ENCODE data around the gene AQP12B. TPM values are rescaled to one million over a fixed set of nuclear protein-coding genes. Genes with fewer than 3 reads are reported as not detected.

AQP12B gene
- total and polyA plus RNA-seq, 2 donors, result under 0.01 to 0.11 TPM

GRCh38 chr2:240636563-240637115, 46.0 kb downstream of the AQP12B start:
- DNase-seq (ENCODE audit: low read depth in 6 of 9, low spot score in 9 of 9), result no peak
- WGBS, result 95% methylated on average over 11 of the region's 11 CpGs
- H3K9me3 ChIP-seq (ENCODE audit: control insufficient read depth in 2 of 2, insufficient read depth in 1 of 2, low read length in 1 of 2), result peaks cover 2 to 40% of the 10 kb centered on the region in 2 donors
- no peak overlapping the region for H3K4me3 ChIP-seq (ENCODE audit: low read length in 2 of 2)
- no peak overlapping the region for H3K27ac ChIP-seq (ENCODE audit: low read depth in 1 of 2, low read length in 1 of 2)
- H3K36me3 ChIP-seq (ENCODE audit: control insufficient read depth in 2 of 2, insufficient read depth in 2 of 2, low read length in 1 of 2), result no peaks in the 10 kb centered on the region
- no peaks in the 10 kb centered on the region for H3K4me1 ChIP-seq (ENCODE audit: control insufficient read depth in 2 of 2, insufficient read depth in 2 of 2, low read length in 2 of 2)
- no peaks in the 10 kb centered on the region for H3K27me3 ChIP-seq (ENCODE audit: control insufficient read depth in 2 of 2, insufficient read depth in 1 of 2, low read length in 1 of 2)

DNA sequence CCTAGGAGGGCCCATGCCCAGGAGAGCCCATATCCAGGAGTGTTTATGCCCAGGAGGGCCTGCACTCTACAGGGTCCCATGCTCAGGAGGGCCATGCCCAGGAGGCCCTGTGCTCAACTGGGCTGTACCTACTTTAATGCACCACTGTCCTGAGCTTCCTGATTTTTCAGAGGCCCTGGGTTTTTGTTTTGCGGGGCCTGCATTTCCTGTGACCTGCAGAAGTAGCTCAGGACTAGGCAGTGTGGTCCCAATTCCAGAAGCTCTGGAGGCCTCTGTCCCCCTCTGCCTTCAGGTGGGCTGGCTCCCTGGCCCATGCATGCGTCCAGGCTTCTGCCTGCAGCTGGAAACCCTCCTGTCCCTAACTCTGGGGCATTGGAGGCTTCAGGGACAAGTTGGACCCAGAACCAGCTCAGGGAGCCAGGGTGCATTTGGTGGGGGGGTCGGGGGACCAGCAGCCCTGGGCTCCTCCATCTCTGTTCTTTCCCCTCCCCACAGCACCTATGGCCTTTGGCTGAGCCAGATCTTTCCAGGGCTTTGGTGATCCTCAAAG, 46.6 kb downstream of the AQP12B start:
- DNase-seq (ENCODE audit: low read depth in 6 of 9, low spot score in 9 of 9), result no peak
- WGBS, result 92% methylated on average over 3 of the region's 3 CpGs
- Histone ChIP-seq H3K27ac (ENCODE audit: low read depth in 1 of 2, low read length in 1 of 2) (no peak overlapping the region), H3K4me1 (ENCODE audit: control insufficient read depth in 2 of 2, insufficient read depth in 2 of 2, low read length in 2 of 2) (no peaks in the 10 kb centered on the region), H3K4me3 (ENCODE audit: low read length in 2 of 2) (no peak overlapping the region), H3K36me3 (ENCODE audit: control insufficient read depth in 2 of 2, insufficient read depth in 2 of 2, low read length in 1 of 2) (no peaks in the 10 kb centered on the region), H3K9me3 (ENCODE audit: control insufficient read depth in 2 of 2, insufficient read depth in 1 of 2, low read length in 1 of 2) (peaks cover 2 to 42% of the 10 kb centered on the region in 2 donors), H3K27me3 (ENCODE audit: control insufficient read depth in 2 of 2, insufficient read depth in 1 of 2, low read length in 1 of 2) (no peaks in the 10 kb centered on the region)

DNA sequence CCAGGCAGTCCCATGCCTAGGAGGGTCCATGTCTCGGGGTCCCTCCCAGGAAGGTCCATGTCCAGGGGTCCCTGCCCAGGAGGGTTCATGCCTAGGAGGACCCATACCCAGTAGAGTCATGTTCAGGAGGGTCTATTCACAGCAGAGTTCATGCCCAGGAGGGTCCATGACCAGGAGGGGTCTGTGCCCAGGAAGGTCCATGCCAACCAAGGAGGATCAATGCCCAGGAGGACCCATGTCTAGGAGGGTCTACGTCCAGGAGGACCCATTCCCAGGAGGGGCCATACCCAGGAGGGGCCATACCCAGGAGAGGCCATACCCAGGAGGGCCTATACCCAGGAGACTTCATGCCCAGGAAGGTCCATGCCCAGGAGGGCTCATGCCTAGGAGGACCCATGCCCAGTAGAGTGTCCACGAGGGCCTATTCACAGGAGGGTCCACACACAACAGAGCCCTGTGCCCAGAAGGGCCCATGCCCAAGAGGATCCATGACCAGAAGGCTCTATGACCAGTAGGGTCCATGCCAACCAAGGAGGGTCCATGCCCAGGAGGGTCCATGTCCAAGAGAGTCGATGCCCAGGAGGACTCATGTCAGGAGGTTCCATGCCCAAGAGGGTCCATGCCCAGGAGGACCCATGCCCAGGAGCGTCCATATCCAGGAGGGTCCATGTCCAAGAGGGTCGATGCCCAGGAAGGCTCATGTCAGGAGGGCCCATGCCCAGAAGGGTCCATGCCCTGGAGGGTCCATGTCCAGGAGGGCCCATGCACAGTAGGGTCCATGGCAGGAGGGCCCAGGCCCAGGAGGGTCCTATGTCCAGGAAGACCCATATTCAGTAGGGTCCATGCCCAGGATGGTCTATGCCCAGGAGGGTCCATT, 47.3 kb downstream of the AQP12B start:
- DNase-seq (ENCODE audit: low read depth in 6 of 9, low spot score in 9 of 9), result no peak
- no peaks in the 10 kb centered on the region for H3K36me3 ChIP-seq (ENCODE audit: control insufficient read depth in 2 of 2, insufficient read depth in 2 of 2, low read length in 1 of 2)
- no peak overlapping the region for H3K4me3 ChIP-seq (ENCODE audit: low read length in 2 of 2)
- H3K27ac ChIP-seq (ENCODE audit: low read depth in 1 of 2, low read length in 1 of 2), result no peak overlapping the region
- no peaks in the 10 kb centered on the region for H3K27me3 ChIP-seq (ENCODE audit: control insufficient read depth in 2 of 2, insufficient read depth in 1 of 2, low read length in 1 of 2)
- H3K9me3 ChIP-seq (ENCODE audit: control insufficient read depth in 2 of 2, insufficient read depth in 1 of 2, low read length in 1 of 2), result peaks cover 2 to 42% of the 10 kb centered on the region in 2 donors
- H3K4me1 ChIP-seq (ENCODE audit: control insufficient read depth in 2 of 2, insufficient read depth in 2 of 2, low read length in 2 of 2), result no peaks in the 10 kb centered on the region
- WGBS, result 92% methylated on average over 6 of the region's 6 CpGs

- Histone ChIP-seq H3K27me3 (ENCODE audit: control insufficient read depth in 2 of 2, insufficient read depth in 1 of 2, low read length in 1 of 2) (no peaks in the 10 kb centered on the region), H3K27ac (ENCODE audit: low read depth in 1 of 2, low read length in 1 of 2) (no peak overlapping the region), H3K4me1 (ENCODE audit: control insufficient read depth in 2 of 2, insufficient read depth in 2 of 2, low read length in 2 of 2) (peaks cover 0 to 5% of the 10 kb centered on the region in 2 donors), H3K4me3 (ENCODE audit: low read length in 2 of 2) (no peak overlapping the region), H3K9me3 (ENCODE audit: control insufficient read depth in 2 of 2, insufficient read depth in 1 of 2, low read length in 1 of 2) (peaks cover 2 to 36% of the 10 kb centered on the region in 2 donors), H3K36me3 (ENCODE audit: control insufficient read depth in 2 of 2, insufficient read depth in 2 of 2, low read length in 1 of 2) (no peaks in the 10 kb centered on the region)
- DNase-seq (ENCODE audit: low read depth in 6 of 9, low spot score in 9 of 9), result no peak
- WGBS, result 100% methylated on average over 1 of the region's 1 CpG
Measured at GRCh38 chr2:240632306-240632721, 50.4 kb downstream of the AQP12B start.

GRCh38 chr2:240631548-240632305, 51.0 kb downstream of the AQP12B start:
- Histone ChIP-seq H3K9me3 (ENCODE audit: control insufficient read depth in 2 of 2, insufficient read depth in 1 of 2, low read length in 1 of 2) (peaks cover 2 to 36% of the 10 kb centered on the region in 2 donors), H3K36me3 (ENCODE audit: control insufficient read depth in 2 of 2, insufficient read depth in 2 of 2, low read length in 1 of 2) (no peaks in the 10 kb centered on the region), H3K4me3 (ENCODE audit: low read length in 2 of 2) (no peak overlapping the region), H3K27ac (ENCODE audit: low read depth in 1 of 2, low read length in 1 of 2) (no peak overlapping the region), H3K4me1 (ENCODE audit: control insufficient read depth in 2 of 2, insufficient read depth in 2 of 2, low read length in 2 of 2) (peaks cover 0 to 11% of the 10 kb centered on the region in 2 donors), H3K27me3 (ENCODE audit: control insufficient read depth in 2 of 2, insufficient read depth in 1 of 2, low read length in 1 of 2) (no peaks in the 10 kb centered on the region)
- 98% methylated on average over 11 of the region's 11 CpGs for WGBS
- DNase-seq (ENCODE audit: low read depth in 6 of 9, low spot score in 9 of 9), result no peak

DNA sequence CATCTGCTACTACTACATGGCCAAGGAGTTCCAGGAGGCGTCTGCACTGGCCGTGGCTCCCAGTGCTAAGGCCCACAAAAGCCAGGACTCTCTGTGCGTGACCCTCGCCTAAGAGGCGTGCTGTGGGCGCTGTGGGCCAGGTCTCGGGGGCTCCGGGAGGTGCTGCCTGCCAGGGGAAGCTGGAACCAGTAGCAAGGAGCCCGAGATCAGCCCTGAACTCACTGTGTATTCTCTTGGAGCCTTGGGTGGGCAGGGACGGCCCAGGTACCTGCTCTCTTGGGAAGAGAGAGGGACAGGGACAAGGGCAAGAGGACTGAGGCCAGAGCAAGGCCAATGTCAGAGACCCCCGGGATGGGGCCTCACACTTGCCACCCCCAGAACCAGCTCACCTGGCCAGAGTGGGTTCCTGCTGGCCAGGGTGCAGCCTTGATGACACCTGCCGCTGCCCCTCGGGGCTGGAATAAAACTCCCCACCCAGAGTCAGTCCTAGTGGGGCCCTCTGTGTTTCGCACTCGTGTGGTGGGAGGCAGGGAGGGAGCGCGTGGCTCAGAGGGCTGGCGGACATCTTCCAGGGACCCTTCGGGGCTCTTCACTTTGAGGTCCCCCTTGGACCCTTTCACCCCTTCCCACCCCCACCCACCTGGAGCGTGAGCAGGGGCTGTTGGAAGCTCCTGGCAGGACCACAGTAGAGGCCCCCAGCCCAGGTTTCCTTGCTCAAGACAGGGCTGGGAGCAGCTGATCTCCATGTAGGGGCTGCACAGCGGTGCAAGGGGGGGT, 51.7 kb downstream of the AQP12B start:
- Histone ChIP-seq H3K4me1 (ENCODE audit: control insufficient read depth in 2 of 2, insufficient read depth in 2 of 2, low read length in 2 of 2) (peaks cover 0 to 17% of the 10 kb centered on the region in 2 donors), H3K4me3 (ENCODE audit: low read length in 2 of 2) (no peak overlapping the region), H3K36me3 (ENCODE audit: control insufficient read depth in 2 of 2, insufficient read depth in 2 of 2, low read length in 1 of 2) (no peaks in the 10 kb centered on the region), H3K27me3 (ENCODE audit: control insufficient read depth in 2 of 2, insufficient read depth in 1 of 2, low read length in 1 of 2) (no peaks in the 10 kb centered on the region), H3K27ac (ENCODE audit: low read depth in 1 of 2, low read length in 1 of 2) (no peak overlapping the region), H3K9me3 (ENCODE audit: control insufficient read depth in 2 of 2, insufficient read depth in 1 of 2, low read length in 1 of 2) (peaks cover 2 to 34% of the 10 kb centered on the region in 2 donors)
- no peak for DNase-seq (ENCODE audit: low read depth in 6 of 9, low spot score in 9 of 9)
- 98% methylated on average over 21 of the region's 21 CpGs for WGBS

DNA sequence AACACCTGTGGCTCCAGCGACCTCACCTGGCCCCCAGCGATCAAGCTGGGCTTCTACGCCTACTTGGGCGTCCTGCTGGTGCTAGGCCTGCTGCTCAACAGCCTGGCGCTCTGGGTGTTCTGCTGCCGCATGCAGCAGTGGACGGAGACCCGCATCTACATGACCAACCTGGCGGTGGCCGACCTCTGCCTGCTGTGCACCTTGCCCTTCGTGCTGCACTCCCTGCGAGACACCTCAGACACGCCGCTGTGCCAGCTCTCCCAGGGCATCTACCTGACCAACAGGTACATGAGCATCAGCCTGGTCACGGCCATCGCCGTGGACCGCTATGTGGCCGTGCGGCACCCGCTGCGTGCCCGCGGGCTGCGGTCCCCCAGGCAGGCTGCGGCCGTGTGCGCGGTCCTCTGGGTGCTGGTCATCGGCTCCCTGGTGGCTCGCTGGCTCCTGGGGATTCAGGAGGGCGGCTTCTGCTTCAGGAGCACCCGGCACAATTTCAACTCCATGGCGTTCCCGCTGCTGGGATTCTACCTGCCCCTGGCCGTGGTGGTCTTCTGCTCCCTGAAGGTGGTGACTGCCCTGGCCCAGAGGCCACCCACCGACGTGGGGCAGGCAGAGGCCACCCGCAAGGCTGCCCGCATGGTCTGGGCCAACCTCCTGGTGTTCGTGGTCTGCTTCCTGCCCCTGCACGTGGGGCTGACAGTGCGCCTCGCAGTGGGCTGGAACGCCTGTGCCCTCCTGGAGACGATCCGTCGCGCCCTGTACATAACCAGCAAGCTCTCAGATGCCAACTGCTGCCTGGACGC, 52.5 kb downstream of the AQP12B start:
- Histone ChIP-seq H3K9me3 (ENCODE audit: control insufficient read depth in 2 of 2, insufficient read depth in 1 of 2, low read length in 1 of 2) (peaks cover 2 to 26% of the 10 kb centered on the region in 2 donors), H3K4me1 (ENCODE audit: control insufficient read depth in 2 of 2, insufficient read depth in 2 of 2, low read length in 2 of 2) (peaks cover 0 to 20% of the 10 kb centered on the region in 2 donors), H3K27ac (ENCODE audit: low read depth in 1 of 2, low read length in 1 of 2) (no peak overlapping the region), H3K27me3 (ENCODE audit: control insufficient read depth in 2 of 2, insufficient read depth in 1 of 2, low read length in 1 of 2) (no peaks in the 10 kb centered on the region), H3K4me3 (ENCODE audit: low read length in 2 of 2) (no peak overlapping the region), H3K36me3 (ENCODE audit: control insufficient read depth in 2 of 2, insufficient read depth in 2 of 2, low read length in 1 of 2) (no peaks in the 10 kb centered on the region)
- 96% methylated on average over 50 of the region's 50 CpGs for WGBS
- no peak for DNase-seq (ENCODE audit: low read depth in 6 of 9, low spot score in 9 of 9)

- 96% methylated on average over 5 of the region's 5 CpGs for WGBS
- peaks cover 0 to 26% of the 10 kb centered on the region in 2 donors for H3K4me1 ChIP-seq (ENCODE audit: control insufficient read depth in 2 of 2, insufficient read depth in 2 of 2, low read length in 2 of 2)
- no peaks in the 10 kb centered on the region for H3K27me3 ChIP-seq (ENCODE audit: control insufficient read depth in 2 of 2, insufficient read depth in 1 of 2, low read length in 1 of 2)
- no peak overlapping the region for H3K4me3 ChIP-seq (ENCODE audit: low read length in 2 of 2)
- H3K27ac ChIP-seq (ENCODE audit: low read depth in 1 of 2, low read length in 1 of 2), result no peak overlapping the region
- no peak for DNase-seq (ENCODE audit: low read depth in 6 of 9, low spot score in 9 of 9)
- H3K9me3 ChIP-seq (ENCODE audit: control insufficient read depth in 2 of 2, insufficient read depth in 1 of 2, low read length in 1 of 2), result peaks cover 0 to 22% of the 10 kb centered on the region in 2 donors
- H3K36me3 ChIP-seq (ENCODE audit: control insufficient read depth in 2 of 2, insufficient read depth in 2 of 2, low read length in 1 of 2), result no peaks in the 10 kb centered on the region
Measured at GRCh38 chr2:240629619-240629967, 53.1 kb downstream of the AQP12B start.
